GM12892 (cell line): ENCODE results near the gene ABCC1.

Experiments used
- POLR2A ChIP-seq: IDR thresholded peaks from 2 replicates; pipeline ENCODE4 v1.6.1; 2011; ENCODE audit warnings: low read depth, low read length, control low read depth
- POLR2AphosphoS5 ChIP-seq: IDR thresholded peaks from 2 replicates; pipeline ENCODE4 v1.6.1; 2011; ENCODE audit warnings: low read depth, low read length, control low read depth

- no peak for TF ChIP-seq POLR2AphosphoS5
- no peak for TF ChIP-seq POLR2A
Observed at GRCh38 chr16:16127469-16128116, 178.2 kb downstream of the ABCC1 start.
